HEK293 (cell line): ENCODE results near the gene TNFRSF25.

Experiments
- CTCF ChIP-seq: fragments of 450-650 bp; formaldehyde crosslinking; IDR thresholded peaks from 2 replicates; pipeline ENCODE4 v1.5.1; 2016; ENCODE audit warnings: missing biosample characterization, missing genetic modification characterization
- KLF9 ChIP-seq: fragments of 450-650 bp; formaldehyde crosslinking; IDR thresholded peaks from 2 replicates; pipeline ENCODE4 v1.5.1; 2016; ENCODE audit warnings: missing biosample characterization, missing genetic modification characterization, low read depth
- PBX3 ChIP-seq: sonication (generic); formaldehyde crosslinking; IDR thresholded peaks from 2 replicates; pipeline ENCODE4 v1.8.1; 2022; ENCODE audit warnings: mild to moderate bottlenecking, moderate library complexity, missing genetic modification reagents
- SP2 ChIP-seq: fragments of 450-650 bp; formaldehyde crosslinking; IDR thresholded peaks from 2 replicates; pipeline ENCODE4 v1.5.1; 2016; ENCODE audit warnings: missing biosample characterization, missing genetic modification characterization
- YY1 ChIP-seq: fragments of 450-650 bp; formaldehyde crosslinking; IDR thresholded peaks from 2 replicates; pipeline ENCODE4 v1.5.1; 2018; ENCODE audit warnings: missing biosample characterization, missing genetic modification characterization
- ZNF114 ChIP-seq: fragments of 450-650 bp; formaldehyde crosslinking; IDR thresholded peaks from 2 replicates; pipeline ENCODE4 v1.5.0; 2017; ENCODE audit warnings: missing biosample characterization, missing genetic modification characterization
- ZNF274 ChIP-seq, 2 experiments: fragments of 200-500 bp in 1 of 2; fragments of 450-650 bp in 1 of 2; sonication (Bioruptor generic) in 1 of 2; formaldehyde crosslinking in 1 of 2; IDR thresholded peaks; 2 replicates each; pipeline versions ENCODE4 v1.5.1 to v1.6.1; 2014 to 2016; ENCODE audit warnings: borderline replicate concordance in 1 of 2, inconsistent platforms in 1 of 2, low read length in 1 of 2, missing biosample characterization in 1 of 2, missing genetic modification characterization in 1 of 2
- ZNF660 ChIP-seq: fragments of 450-650 bp; IDR thresholded peaks from 2 replicates; pipeline ENCODE4 v1.5.1; 2018; ENCODE audit warnings: missing biosample characterization, mild to moderate bottlenecking, missing genetic modification characterization
- ZSCAN23 ChIP-seq: fragments of 450-650 bp; formaldehyde crosslinking; IDR thresholded peaks from 2 replicates; pipeline ENCODE4 v1.5.1; 2016; ENCODE audit warnings: missing biosample characterization, missing genetic modification characterization

DNA sequence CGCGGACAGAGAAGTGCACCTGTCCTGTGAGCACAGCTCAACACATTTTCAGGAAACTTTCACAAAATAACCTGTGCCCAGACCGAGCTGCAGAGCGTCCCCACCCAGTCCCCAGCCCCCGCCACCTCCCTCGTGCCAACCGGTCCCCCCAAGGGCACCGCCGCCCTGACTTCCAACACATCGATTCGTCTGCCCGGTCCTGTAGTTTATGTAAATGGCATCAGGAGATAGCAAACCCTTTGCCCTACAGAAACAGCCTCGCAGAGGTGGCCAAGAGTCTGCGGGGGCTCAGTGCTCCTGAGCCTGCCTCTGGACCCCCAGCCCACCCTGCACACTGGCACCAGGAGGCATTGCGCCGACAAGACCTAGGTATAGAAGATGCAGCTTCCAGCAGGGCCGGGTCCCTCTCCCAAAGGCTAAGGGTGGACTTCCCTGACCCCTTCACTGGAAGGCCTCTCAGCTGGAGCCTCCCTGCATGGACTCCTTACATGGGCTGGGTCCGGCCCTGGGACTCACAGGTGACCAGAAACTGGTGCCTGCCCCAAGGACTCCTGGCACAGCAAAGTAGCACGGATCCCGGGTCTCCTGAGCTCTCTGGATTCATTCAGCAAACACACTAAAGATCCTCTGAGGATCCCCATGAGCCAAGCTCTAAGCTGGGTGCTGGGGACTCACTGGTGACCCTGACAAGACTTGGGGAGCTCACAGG is 32.0 kb upstream of the TNFRSF25 start:
- no peak for TF ChIP-seq PBX3
- no peak for TF ChIP-seq CTCF (tag by site-specific recombination)
- no peak for TF ChIP-seq ZNF274 (IDR thresholded peaks at IDR 0.05; ENCODE audit: low read length)
- TF ChIP-seq ZNF274 (tag by site-specific recombination; IDR thresholded peaks at IDR 0.05; ENCODE audit: borderline replicate concordance): no peak
- TF ChIP-seq YY1 (tag by site-specific recombination): no peak
- TF ChIP-seq ZSCAN23 (tag by site-specific recombination): no peak
- no peak for TF ChIP-seq KLF9
- no peak for TF ChIP-seq SP2 (tag by site-specific recombination)
- no peak for TF ChIP-seq ZNF660
- TF ChIP-seq ZNF114 (tag by site-specific recombination): no peak
